ENCODE data around the gene CUX1.
"Not testable (repeated sequence)": the region's sequence is repeated elsewhere in the genome, so short reads cannot be mapped to it uniquely, and the experiment has no call there.

Gene CUX1

DNA sequence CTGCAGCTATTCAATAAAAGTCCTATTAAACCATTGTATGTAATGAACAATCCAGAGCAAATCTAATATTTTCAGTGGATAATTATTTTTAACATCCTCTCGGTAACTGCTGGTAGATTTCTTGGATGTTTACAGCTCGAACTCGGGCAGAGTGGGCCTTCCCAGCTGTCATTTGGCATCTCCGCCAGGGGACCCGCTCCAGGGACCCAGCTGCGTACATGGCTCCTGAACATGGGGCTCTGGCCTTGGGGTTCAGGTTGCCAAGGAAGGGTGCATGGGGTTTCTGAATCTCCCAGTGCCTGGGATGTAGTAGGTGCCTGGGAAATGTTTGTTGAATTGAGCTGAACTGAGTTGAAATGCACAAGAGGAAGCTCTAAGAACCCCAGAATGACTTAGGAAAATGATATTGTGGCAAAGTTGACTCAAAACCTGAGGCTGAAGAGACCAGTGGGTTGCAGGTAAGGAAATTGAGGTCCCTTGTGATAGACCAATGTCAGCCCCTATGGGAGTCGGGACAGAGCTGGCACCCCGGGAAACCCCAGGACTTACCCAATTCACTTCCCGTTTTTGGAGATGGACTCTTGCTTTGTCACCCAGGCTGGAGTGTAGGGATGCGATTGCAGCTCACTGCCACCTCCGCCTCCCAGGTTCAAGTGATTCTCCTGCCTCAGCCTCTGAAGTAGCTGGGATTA lies 228.4 kb downstream of the CUX1 start:
- no peak for DNase-seq (ENCODE audit: low spot score)

DNA sequence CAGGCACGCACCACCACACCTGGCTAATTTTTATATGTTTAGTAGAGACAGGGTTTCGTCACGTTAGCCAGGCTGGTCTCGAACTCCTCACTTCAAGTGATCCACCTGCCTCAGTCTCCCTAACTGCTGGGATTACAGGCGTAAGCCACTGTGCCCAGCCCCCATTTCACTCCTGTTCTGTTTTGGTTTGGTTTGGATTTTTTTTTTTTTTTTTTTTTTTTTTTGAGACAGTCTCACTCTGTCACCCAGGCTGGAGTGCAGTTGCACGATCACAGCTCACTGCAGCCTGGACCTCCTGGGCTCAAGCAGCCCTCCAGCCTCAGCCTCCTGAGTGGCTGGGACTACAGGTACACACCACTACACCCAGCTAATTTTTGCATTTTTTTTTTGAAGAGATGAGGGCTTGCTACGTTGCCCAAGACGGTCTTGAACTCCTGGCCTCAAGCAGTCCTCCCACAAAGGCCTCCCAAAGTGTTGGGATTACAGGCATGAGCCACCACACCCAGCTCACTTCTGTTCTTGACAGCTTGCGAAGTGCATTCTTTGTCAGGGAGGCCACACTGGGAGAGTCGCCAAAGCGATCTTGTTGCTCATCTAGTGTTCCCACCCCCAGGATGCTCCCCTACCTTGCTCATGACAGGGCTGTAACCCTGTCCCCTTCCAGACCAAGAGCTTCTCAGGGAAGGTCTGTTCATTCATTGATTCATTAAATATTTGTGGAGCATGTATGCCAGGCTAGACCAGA lies 229.1 kb downstream of the CUX1 start:
- no peak for DNase-seq (ENCODE audit: low spot score)

DNA sequence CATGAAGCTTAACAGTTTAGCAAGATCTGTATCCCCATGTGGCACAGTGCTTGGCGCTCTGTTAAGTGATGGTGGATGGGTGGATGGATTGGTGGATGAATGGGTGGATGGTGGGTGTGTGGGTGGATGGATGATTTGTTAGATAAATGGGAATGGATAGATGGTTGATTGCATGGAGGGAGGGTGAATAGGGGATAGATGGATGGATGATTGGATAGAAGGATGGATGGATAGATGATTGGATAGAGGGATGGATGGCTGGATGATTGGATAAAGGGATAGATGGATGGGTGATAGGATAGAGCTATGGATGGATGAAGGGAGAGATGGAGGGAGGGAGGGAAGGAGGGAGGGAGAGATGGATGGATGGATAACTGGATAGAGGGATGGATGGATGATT lies 229.7 kb downstream of the CUX1 start:
- DNase-seq (ENCODE audit: low spot score) = no peak

DNA sequence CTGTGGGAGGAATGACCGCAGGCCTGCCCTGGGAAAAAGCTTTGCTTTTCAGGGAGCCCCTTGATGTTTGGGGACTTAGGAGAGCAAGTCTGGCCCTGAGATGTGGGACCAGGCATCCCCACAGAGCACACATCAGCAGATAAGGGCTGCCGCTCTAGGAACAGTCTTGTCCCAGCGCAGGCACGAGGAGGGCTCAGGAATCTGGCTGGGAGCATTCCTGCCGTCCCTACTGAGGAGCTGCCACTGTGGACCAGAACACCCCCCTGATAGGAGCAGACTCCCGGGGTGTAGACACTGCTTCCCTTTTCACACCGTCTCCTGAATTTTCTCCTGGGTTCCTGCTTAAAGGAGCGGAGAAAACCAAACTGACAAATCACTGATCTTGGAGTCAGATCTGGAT lies 232.3 kb downstream of the CUX1 start:
- no peak for DNase-seq (ENCODE audit: low spot score)

DNA sequence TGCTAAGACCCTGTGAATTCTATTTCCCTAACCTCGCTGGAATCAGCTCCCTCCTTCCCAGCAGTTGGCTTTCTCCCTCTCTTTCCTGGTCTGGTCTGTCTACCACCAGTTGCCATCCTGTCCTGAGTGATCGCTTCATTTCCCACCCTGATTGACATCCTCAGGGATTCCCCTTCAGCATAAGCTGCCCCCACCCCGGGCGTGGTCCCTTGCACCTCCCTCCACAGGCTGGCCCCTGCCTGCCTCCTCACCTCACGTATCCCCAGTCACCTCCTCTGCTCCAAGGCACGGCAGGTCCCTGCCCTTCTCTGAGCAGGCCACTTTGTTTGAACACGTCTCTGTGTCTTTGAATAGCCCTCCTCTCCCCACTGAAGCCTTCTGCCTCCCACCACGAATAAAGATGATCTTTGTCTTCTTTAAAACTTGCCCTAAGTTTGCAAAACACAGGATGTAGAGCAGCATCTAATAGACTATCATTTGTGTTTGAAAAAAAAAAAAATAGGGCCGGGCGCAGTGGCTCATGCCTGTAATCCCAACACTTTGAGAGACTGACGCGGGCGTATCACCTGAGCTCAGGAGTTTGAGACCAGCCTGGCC lies 233.5 kb downstream of the CUX1 start:
- no peak for DNase-seq (ENCODE audit: low spot score)

DNA sequence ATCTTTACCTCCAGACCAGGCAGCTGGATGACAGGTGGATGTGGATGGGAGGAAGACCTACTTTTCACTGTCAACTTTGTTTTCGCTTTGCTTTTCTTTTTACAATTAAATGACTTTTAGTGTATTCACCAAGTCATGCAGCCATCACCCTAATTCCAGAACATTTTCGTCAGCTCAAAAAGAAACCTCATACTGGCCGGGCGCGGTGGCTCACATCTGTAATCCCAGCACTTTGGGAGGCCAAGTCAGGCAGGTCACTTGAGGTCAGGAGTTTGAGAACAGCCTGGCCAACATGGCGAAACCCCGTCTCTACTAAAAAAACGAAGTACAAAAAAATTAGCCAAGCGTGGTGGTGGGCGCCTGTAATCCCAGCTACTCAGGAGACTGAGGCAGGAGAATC lies 234.3 kb downstream of the CUX1 start:
- not testable (repeated sequence) for DNase-seq (ENCODE audit: low spot score)

DNA sequence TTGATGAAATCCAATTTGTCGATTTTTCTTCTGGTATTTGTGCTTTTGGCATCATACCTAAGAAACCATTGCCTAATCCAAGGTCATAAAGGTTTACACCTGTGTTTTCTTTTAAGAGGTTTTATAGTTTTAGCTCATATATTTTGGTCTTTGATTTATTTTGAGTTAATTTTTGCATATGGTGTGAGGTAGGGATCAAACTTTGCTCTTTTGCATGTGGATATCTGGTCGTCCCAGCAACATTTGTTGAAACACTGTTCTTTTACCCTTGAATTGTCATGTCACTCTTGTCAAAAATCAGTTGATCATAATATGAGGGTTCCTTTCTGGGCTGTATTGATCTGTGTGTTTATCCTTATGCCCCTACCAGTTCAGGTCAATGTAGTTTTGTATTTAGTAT lies 236.7 kb downstream of the CUX1 start:
- no peak for DNase-seq (ENCODE audit: low spot score)

DNA sequence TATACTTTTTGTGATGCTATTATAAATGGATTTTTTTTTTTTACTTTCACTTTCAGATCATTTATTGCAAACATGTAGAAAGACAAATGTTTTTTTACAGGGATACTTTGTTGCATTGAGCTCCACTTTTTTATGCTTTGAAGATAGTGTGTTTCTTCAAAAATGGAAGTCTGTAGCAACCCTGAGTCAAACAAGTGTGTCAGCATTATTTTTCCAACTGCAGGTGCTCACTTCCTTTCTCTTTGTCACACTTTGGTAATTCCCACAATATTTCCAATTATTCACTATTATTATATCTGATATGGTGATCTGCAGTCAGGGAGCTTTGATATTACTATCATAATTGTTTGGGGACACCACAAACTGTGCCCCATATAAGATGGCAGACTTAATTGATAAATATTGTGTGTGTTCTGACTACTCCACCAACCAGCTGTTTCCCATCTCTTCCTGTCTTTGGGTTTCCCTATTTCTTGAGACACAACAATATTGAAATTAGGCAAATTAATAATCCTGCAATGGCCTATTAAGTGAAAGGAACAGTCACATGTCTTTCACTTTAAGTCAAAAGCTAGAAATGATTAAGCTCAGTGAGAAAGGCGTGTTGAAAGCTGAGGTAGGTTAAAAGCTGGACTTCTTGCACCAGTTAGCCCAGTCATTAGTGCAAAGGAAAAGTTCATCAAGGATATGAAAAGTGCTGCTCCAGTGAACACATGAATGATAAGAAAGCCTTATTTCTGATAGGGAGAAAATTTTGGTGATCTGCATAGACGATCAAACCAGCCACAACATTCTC lies 238.0 kb downstream of the CUX1 start:
- DNase-seq (ENCODE audit: low spot score) = no peak

DNA sequence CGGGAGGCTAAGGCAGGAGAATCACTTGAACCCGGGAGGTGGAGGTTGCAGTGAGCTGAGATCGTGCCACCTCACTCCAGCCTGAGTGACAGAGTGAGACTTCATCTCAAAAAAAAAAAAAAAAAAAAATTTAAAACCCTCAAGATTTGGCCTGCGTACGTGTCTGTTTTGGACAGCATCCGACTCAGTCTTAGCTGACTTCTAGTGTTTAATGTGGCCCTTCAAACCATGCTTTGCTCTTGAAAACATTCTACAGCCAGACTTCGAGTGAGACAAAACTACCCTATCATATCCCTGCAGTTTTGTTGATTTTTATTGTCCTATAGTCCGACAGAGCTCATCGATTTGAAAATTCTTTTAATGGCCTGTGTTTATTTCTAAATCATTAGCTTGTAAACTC lies 242.1 kb downstream of the CUX1 start:
- DNase-seq (ENCODE audit: low spot score) = no peak

DNA sequence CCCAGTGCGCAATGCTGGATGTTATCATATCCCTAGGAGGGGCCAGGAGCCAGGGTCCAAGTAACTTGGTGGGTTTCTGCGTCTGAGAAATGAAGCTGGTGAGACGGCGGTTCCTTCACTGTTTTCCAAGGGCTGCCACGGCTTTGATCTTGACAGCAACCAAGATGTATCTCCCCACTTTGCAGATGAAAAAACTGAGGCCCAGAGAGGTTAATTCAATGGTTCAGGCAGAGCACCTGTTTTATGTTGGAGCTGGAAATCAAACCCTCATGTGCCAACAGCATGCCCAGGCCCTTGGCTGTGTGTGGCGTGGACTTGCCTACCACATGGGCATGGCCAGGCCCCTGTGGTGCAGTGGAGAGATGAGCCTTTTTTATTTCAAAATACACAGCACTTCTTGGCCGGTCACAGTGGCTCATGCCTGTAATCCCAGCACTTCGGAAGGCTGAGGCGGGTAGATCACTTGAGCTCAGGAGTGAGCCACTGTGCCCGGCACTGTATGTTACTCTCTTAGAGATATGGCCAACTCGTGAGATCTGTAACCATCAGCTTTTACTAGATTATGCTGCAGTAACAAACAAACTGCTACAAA lies 244.0 kb downstream of the CUX1 start:
- DNase-seq (ENCODE audit: low spot score) = no peak

DNA sequence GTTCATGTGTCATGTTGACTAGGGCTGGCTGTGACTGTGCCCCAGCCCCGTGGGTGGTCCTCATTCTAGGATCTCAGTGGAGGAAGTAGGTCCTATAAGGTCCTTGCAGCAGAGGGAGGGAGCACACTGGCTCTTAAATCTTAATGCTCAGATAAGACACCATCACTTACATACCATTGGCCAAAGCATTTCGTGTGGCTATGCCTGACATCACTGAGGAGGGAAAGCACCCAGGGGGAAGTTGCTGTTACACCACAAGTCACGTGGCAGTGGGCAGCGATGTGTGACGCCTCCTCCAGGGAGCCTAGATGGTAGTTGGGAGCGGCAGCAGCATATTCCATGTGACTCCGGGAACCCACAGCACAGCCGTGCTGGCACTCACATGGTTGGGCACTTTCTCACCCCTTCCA lies 244.6 kb downstream of the CUX1 start:
- DNase-seq (ENCODE audit: low spot score) = no peak

DNA sequence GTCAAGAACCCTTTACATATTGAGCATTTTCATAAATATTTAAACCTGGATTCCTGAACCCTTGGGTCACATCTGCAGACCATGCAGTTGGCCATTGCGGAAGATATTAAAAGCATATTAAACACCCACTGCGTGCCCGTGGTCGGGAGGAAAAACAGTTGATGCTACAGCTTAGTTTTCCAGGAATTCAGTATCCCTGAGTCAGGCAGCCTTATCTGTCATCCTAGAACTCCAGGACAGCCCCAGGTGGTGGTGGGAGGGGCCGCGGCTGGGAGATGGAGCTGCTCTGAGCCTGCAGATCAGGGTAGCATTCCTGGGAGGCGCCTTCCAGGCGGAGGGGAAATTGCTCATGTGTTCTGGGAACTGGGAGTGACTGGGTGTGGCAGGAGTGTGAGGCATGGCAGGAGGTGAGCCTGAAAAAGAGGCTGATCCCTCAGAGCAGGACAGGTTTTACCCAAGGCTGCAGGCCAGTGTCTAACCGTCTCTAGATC lies 246.3 kb downstream of the CUX1 start:
- DNase-seq (ENCODE audit: low spot score) = no peak

DNA sequence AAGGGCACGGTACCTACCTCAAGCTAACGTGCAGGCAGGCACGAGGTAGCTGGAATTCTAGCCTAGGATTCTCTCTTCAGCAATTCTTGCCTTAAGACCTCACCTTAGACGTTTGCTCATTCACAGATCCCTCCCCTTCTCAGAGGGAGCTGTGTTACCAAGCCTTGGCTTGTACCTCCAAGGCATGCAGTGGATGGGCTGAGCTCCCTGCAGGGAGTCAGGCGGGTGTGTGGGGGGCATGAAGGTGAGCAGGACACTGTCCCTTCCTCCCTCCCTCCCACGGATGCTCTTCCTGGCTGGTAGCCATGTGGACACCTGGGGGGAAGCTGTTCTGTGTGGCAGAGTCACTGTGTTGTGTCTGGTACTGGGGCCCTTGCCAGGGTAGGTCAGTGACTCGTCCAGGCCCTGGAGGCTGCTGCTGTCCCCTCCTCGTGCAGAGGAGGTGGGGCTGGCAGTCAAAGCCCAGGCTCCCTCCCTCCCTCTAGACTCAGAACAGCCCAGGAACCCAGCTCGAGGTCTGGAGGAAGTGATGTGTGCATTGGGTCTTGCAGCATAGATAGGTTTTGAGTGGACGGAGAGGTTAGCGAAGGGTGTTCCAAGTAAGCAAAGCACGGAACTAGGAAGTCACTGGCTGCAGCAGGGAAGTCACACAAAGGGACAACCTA lies 247.1 kb downstream of the CUX1 start:
- no peak for DNase-seq (ENCODE audit: low spot score)

DNA sequence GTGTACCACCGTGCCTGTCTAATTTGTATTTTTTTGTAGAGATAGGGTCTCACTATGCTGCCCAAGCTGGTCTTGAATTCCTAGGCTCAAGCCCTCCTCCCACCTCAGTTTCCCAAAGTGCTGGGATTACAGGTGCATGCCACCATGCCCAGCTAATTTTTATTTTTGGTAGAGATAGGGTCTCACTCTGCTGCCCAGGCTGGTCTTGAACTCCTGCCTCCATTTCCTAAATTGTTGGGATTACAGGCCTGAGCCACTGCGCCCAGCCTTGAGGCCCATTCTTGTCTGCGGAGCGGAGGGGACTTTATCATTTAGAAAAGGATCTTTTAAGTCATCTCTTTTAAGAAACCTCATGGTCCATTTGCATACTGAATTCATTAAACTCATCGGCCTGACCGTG lies 247.8 kb downstream of the CUX1 start:
- DNase-seq (ENCODE audit: low spot score) = no peak

DNA sequence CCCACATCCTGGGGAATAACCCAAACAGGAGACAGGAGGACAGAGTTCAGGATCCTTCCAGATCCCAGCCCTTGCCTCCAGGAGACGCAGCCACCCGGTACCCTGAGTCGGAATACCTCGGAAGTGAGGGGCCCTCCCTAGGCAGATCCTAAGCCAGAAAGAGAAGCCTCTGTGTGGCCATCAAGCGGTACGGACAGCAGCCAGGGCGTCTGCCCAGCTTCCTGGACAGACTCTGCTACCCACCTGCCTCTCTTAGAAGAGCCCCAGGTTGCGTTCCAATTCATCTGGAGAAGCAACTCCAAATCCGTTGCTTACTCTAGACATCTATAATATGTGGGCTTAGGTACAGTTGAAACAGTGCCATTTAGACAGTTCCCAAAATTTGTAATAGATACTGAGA lies 249.1 kb downstream of the CUX1 start:
- DNase-seq (ENCODE audit: low spot score) = no peak

DNA sequence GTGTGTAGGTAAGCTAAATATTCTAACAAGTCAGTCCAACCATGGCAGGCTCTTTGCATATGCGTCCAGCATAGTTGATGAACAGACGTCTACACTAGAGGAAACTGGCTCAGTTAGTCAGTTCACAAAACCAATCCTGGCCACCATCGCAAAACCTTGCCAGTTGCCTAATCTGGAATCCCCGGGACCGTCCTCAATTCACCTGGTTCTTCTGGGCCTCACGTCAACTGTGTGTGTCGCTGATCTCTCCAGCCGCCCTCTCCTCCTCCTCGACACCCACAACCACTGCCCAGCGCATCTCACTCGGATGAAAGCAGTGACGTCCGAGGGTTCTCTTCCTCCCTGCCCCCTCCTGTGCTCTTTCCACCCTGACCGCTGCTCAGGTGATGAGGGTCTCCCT lies 251.4 kb downstream of the CUX1 start:
- no peak for DNase-seq (ENCODE audit: low spot score)

DNA sequence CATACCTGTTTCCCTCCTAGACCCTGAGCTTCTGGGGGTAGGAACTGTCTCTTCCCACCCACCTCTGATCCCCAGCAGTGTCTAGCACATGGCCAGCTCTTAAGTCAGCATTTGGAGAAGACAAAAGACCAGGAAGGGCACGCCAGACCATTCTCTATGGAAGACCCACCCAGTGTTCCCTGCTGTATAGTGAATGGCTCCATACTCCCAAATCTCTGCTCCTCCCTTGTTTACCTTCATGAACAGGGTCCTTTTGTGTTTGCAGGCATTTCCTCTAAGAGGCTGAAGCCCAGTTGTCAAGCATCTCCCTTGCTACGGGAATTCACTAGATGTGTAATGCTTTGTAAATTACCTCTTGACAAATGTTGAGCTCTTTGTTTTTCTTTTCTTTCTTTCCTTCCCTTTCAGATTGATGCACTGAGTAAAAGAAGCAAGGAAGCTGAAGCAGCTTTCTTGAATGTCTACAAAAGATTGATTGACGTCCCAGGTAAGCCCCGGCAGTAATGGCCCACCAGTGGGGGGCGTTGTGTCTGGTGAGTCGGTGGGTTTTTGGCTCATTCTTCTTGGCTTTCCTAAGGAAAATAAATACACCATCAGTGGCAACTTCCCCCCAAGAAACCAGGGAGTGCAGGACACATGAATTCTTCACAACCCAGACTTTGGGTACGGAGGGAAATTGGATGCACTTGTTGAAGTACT lies 252.7 kb downstream of the CUX1 start:
- DNase-seq (ENCODE audit: low spot score) = no peak

DNA sequence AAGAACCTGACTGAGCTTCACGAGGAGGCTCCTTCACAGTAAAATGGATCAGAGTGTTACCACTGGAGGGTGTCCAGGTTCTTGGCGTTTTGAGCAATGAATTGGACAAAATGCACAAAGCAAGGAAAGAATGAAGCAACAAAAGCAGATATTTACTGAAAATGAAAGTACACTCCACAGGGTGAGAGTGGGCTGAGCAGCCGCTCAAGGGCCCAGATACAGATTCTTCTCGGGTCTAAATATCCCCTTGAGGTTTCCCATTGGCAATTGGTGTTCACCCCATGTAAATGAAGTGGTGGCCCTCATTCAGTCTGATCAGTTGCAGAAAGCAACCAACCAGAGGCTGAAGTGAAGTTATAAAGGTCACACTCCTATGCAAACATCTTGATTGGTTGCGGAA lies 254.6 kb downstream of the CUX1 start:
- DNase-seq (ENCODE audit: low spot score) = no peak

DNA sequence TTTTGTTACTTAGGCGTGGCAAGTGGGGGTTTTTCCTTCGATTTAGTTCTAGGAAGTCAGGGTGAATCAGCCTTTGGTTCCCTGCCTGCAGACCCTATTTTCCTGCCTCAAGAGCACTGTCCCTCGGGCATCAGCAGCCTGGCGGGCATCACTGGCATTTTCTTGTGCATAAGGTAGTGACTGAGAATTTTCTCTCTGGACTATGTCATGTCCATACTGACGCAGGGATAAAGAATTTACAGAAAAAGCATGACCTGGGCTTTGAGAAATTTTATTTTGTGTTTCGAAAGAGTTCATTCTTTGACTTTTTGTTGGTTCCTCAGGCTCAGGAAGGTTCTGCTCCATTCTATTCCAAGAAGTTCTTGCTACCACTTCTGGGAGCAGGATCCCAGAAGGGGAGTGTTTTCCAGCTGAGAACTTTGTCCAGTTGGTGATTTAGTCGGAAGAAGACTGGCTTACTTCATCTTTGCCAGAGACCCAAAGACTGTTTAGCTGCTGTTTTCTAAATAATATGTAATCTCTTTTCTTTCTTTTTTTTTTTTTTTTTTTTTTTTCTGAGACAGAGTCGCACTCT lies 255.3 kb downstream of the CUX1 start:
- no peak for DNase-seq (ENCODE audit: low spot score)
